MG63 (cell line): ENCODE measurements around the gene ADAP1. TPM values are rescaled to one million over a fixed set of nuclear protein-coding genes. Genes with fewer than 3 reads are reported as not detected.
A peak's percentile ranks its signal among the peaks of the same experiment; 100 is the strongest.
"Not testable (repeated sequence)": the region's sequence is repeated elsewhere in the genome, so short reads cannot be mapped to it uniquely, and the experiment has no call there.

Experiments
- DNase-seq: peaks from one replicate; pipeline ENCODE4 v3.0.0-alpha.2; 2020
- H3K27me3 ChIP-seq: fragments of 250-450 bp; sonication (Bioruptor Pico); 2 replicates; pipeline ENCODE4 v1.5.1; 2020; ENCODE audit warnings: mild to moderate bottlenecking, moderate library complexity
- H3K36me3 ChIP-seq: fragments of 250-450 bp; sonication (Bioruptor Pico); 2 replicates; pipeline ENCODE4 v1.5.1; 2020; ENCODE audit warnings: mild to moderate bottlenecking, moderate library complexity
- H3K4me3 ChIP-seq: fragments of 250-450 bp; sonication (Bioruptor Pico); 2 replicates; pipeline ENCODE4 v1.5.1; 2020; ENCODE audit warnings: mild to moderate bottlenecking, moderate library complexity
- H3K9me3 ChIP-seq: fragments of 250-450 bp; sonication (Bioruptor Pico); 2 replicates; pipeline ENCODE4 v1.5.1; 2020; ENCODE audit warnings: mild to moderate bottlenecking, moderate library complexity
- total RNA-seq: library from RNA; depleted of rRNA; stranded (reverse); fragments of >200 nt; shearing (Covaris generic); gene quantifications from 2 replicates; pipeline ENCODE4 v1.2.3, GENCODE V29; 2014; ENCODE audit warnings: low replicate concordance

ADAP1 gene
- total RNA-seq, 1 experiment from 2014 or later = 9.6 TPM

DNA sequence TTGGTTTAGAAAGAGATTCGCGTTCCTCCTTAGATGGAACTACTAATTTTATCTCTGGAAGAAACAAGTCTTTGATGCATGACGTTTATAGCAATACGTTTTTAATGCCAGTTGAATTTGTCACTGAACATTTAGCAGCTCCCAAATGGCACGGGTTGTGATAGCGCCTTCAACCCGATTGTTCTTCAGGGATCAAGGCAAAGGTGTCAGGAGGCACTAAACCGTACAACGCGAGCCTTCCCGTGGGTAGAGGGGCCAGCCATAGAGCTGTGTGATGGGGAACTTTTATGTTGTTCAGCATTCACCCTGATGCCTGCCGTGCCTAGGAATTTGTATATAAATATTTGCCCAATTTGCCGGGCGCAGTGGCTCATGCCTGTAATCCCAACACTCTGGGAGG, 74.8 kb downstream of the ADAP1 start:
- no peaks in the 10 kb centered on the region for H3K27me3 ChIP-seq
- H3K36me3 ChIP-seq = peaks cover 20% of the 10 kb centered on the region
- H3K9me3 ChIP-seq = no peaks in the 10 kb centered on the region
- H3K4me3 ChIP-seq = no peak overlapping the region
- DNase-seq = no peak

DNA sequence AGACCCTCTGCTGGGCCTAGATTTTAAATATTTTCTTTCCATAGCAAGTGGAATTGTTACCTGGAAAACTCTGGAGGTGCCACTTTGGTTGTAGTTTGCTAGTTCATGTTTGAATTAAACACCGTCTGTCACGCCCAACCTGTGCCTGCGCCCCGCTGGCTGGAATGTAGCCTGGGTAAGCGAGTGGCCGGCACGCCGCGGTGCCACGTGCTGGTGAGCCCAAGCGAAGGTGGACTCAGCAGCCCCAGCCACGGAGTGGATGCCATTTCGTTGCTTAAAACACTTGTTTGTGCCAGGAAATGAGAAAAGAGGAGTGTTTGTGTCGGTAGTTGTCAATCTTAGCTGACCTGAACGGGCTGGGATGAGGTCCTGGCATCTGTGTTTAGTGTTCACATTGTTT, 75.4 kb downstream of the ADAP1 start:
- Histone ChIP-seq H3K4me3 (no peak overlapping the region), H3K9me3 (no peaks in the 10 kb centered on the region), H3K27me3 (no peaks in the 10 kb centered on the region), H3K36me3 (peaks cover 25% of the 10 kb centered on the region)
- no peak for DNase-seq

DNA sequence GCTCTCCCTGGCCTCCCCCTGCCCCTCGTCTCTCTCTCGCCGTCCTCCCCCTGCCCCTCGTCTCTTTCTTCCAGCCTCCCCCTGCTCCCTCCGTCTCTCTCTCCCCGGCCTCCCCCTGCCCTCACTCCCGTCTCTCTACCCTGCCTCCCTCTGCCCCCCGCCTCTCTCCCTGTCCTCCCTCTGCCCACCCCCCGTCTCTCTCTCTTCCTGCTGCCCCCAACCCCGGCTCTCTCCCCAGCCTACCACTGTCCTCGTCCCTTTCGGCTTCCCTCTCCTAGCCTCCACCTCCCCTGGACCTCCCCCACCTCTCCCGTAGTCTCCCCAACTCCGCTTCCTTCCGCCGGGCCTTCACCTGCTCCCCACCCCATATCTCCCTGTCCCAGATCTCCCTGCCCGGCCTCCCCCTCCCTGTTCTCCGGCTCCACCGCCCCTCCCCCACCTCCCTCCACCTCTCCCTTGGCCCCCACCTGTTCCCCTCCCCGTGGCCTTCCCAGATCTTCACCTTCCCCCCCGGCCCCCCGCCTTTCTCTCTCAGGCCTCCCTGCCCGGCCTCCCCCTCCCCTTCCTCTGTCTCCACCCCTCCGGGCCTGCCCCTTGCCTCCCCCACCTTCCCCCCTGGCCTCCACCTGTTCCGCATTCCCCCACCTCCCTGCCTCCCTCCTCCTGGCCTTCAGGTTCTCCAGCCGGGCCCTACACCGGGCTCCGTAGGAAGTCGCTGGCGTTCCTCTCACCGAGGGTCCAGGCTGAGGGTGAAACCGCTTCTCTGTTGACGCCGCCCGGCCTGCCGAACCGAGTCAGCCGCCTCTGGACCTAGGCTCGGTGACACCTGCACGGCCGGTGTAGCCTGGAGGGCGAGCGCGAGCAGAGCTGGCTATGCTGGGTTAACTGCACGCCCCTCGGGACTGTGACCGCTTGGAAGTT, 76.9 kb downstream of the ADAP1 start:
- Histone ChIP-seq H3K9me3 (no peaks in the 10 kb centered on the region), H3K4me3 (peak overlapping the region; percentile 87), H3K27me3 (no peaks in the 10 kb centered on the region), H3K36me3 (peaks cover 39% of the 10 kb centered on the region)
- DNase-seq = no peak

DNA sequence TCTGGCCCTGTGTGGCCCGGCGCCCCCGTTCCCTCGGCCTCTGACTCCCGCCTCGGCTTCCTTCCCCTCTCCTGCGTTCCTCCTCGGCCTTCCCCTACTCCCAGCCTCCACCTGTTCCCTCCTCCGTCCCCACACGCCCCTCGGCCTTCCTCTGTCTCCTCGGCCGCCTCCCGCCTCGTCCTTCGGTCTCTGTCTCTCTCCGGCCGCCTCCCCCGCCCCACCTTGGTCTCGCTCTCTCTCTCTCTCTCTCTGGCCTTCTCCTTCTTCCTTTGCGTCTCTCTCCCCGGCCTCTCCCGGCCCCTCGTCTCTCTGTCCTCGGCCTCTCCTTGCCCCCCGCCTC, 77.5 kb downstream of the ADAP1 start:
- peaks cover 43% of the 10 kb centered on the region for H3K36me3 ChIP-seq
- DNase-seq = peak; percentile 36
- H3K4me3 ChIP-seq = peak overlapping the region; percentile 87
- H3K9me3 ChIP-seq = no peaks in the 10 kb centered on the region
- no peaks in the 10 kb centered on the region for H3K27me3 ChIP-seq

GRCh38 chr7:876077-876971, 78.2 kb downstream of the ADAP1 start, which contains the start of gene GET4:
Gene GET4, plus strand, starts transcription at chr7:876554. Its CDS starts 92 bp downstream, at chr7:876646.
- DNase-seq = peak; percentile 93
- Histone ChIP-seq H3K4me3 (peak within 1 kb of the TSS; percentile 87), H3K27me3 (no peaks in the 10 kb centered on the region), H3K9me3 (no peaks in the 10 kb centered on the region), H3K36me3 (peaks cover 47% of the 10 kb centered on the region)

DNA sequence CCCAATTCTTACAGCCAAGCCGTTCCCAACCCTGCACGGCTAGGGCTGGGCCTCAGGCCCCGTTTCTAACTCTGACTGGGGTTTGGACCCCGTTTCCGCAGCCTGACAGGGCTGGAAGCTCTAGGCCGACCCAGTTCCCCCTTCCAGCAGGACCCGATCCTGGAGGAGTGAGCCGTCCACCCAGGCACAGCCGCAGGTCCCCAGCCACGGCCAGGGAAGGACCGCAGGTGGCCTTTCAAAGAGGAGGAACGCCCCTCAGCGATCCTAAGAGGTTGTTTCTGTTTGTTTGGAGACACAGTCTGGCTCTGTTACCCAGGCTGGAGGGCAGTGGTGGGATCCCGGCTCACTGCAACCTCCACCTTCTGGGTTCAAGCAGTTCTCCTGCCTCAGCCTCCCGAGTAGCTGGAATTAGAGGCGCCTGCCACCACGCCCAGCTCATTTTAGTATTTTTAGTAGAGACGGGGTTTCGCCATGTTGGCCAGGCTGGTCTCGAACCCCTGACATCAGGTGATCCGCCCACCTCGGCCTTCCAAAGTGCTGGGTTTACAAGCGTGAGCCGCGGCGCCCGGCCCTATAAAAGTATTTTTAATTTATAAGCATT, 78.9 kb downstream of the ADAP1 start:
- DNase-seq = no peak
- Histone ChIP-seq H3K36me3 (peaks cover 52% of the 10 kb centered on the region), H3K27me3 (no peaks in the 10 kb centered on the region), H3K4me3 (peak overlapping the region; percentile 44), H3K9me3 (no peaks in the 10 kb centered on the region)

DNA sequence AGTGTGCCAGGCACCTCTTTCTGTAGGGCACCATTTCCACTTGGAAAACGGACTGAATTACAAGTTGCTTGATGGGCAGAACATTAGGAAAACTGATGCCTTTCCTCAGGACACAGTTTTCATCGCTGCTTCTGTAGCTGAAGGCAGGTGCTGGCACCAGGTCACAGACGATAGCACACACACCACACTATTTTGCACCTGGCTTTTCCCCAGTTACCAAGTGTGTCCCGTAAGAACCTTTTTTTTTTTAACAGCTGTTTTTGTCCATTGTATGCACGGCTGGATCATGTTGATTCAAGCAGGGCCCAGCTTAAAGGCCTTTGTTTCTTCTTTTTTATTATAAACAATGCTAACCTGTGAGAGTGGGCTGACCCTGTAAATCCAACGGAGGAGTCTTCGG, 79.4 kb downstream of the ADAP1 start:
- Histone ChIP-seq H3K36me3 (peaks cover 52% of the 10 kb centered on the region), H3K27me3 (no peaks in the 10 kb centered on the region), H3K4me3 (no peak overlapping the region), H3K9me3 (no peaks in the 10 kb centered on the region)
- DNase-seq = no peak

GRCh38 chr7:874031-874749, 80.3 kb downstream of the ADAP1 start:
- no peaks in the 10 kb centered on the region for H3K9me3 ChIP-seq
- H3K27me3 ChIP-seq = no peaks in the 10 kb centered on the region
- no peak for DNase-seq
- H3K36me3 ChIP-seq = peaks cover 58% of the 10 kb centered on the region
- H3K4me3 ChIP-seq = no peak overlapping the region

GRCh38 chr7:873367-874002, 81.0 kb downstream of the ADAP1 start:
- Histone ChIP-seq H3K36me3 (peaks cover 53% of the 10 kb centered on the region), H3K9me3 (no peaks in the 10 kb centered on the region), H3K4me3 (no peak overlapping the region), H3K27me3 (no peaks in the 10 kb centered on the region)
- peak; percentile 72 for DNase-seq

GRCh38 chr7:872685-873084, 81.8 kb downstream of the ADAP1 start:
- H3K27me3 ChIP-seq, H3K9me3 ChIP-seq, DNase-seq, H3K4me3 ChIP-seq: not testable (repeated sequence)
- H3K36me3 ChIP-seq = peaks cover 53% of the 10 kb centered on the region

- peaks cover 60% of the 10 kb centered on the region for H3K36me3 ChIP-seq
- DNase-seq = no peak
- no peaks in the 10 kb centered on the region for H3K9me3 ChIP-seq
- no peaks in the 10 kb centered on the region for H3K27me3 ChIP-seq
- H3K4me3 ChIP-seq = no peak overlapping the region
These were observed 82.5 kb downstream of the ADAP1 start for GRCh38 chr7:871900-872537.

- no peak for DNase-seq
- peaks cover 55% of the 10 kb centered on the region for H3K36me3 ChIP-seq
- no peak overlapping the region for H3K4me3 ChIP-seq
- no peaks in the 10 kb centered on the region for H3K27me3 ChIP-seq
- H3K9me3 ChIP-seq = no peaks in the 10 kb centered on the region
These were observed 85.1 kb downstream of the ADAP1 start for GRCh38 chr7:869348-869747.

- Histone ChIP-seq H3K27me3 (no peaks in the 10 kb centered on the region), H3K9me3 (no peaks in the 10 kb centered on the region), H3K36me3 (peaks cover 52% of the 10 kb centered on the region), H3K4me3 (no peak overlapping the region)
- no peak for DNase-seq
These were observed 86.3 kb downstream of the ADAP1 start for GRCh38 chr7:868189-868486.

DNA sequence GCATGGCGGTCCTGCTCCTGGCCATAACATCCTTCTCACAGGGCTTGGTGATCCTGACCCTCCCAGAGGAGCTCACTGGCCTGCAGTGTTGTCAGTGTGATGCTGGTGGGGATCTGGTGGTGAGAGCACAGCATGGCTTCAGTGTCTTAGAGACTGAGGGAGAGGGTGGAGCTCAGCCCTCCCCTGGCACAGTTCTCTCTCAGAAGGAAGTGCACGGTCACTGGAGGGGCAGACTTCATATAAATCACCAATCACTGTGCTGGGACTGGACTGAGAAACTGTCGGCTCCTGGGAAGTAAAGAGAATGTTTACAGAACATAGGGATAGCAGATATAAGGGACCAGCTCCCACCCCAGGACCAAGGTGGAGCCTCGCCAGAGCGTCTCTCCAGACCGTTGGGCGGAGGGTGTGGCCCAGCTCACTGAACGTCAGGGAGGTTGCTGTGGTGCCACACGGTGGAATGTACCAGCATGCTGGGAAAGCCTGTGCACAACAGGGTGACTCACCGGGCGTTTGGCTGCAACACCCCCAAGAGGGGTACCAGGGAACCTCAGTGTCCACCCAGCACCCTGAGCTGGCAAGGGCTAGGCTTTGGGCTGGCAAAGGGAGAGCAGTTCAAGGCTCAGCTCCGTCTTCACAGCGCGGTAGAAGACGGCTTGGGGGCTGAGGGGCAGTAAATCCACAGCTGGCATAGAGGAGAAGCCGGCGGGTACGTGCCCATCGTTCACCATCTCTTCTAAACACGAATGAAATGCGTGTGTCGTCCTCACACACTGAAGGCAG, 86.9 kb downstream of the ADAP1 start:
- Histone ChIP-seq H3K4me3 (no peak overlapping the region), H3K36me3 (peaks cover 49% of the 10 kb centered on the region), H3K27me3 (no peaks in the 10 kb centered on the region), H3K9me3 (no peaks in the 10 kb centered on the region)
- peak; percentile 31 for DNase-seq

DNA sequence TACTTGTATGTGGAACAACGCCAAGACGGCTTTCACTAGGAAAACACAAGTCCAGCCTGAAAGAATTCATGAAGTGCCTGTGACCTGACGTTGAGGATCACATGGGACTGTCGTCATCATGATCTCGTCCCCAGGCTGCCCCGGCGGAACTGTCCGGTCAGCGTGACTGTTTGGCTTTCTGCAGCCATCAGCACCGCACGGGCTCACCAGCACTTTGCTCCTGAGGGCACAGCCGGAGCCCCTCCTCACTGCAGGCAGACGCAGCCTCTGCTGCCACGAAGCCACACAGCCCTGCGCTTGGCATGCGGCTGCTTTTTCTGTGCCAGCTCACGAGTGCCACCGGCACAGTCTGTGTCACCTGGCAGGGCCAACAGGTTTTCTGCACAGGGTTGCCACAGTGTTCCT, 87.5 kb downstream of the ADAP1 start:
- Histone ChIP-seq H3K9me3 (no peaks in the 10 kb centered on the region), H3K27me3 (no peaks in the 10 kb centered on the region), H3K4me3 (no peak overlapping the region), H3K36me3 (peaks cover 50% of the 10 kb centered on the region)
- no peak for DNase-seq
